Keratinocyte (primary cell): ENCODE results near the gene HESX1. TPM values are rescaled to one million over a fixed set of nuclear protein-coding genes. Genes with fewer than 3 reads are reported as not detected.

ENCODE experiments used
- DNase-seq: peaks from one replicate; pipeline ENCODE4 v3.0.0-alpha.2; 2011; ENCODE audit warnings: low read depth, missing footprints, low spot score
- FAIRE-seq: peaks from 2 replicates; lab custom pipeline; 2011; peaks lifted over from hg19 to GRCh38; lab: Jason Lieb, UNC
- H2AFZ ChIP-seq: 2 replicates; pipeline ENCODE4 v1.6.0; 2012; ENCODE audit warnings: low read length, control low read depth, inconsistent platforms; ENCODE audit not compliant: control insufficient read depth
- H3K27ac ChIP-seq: 2 replicates; pipeline ENCODE4 v1.5.1; 2011; ENCODE audit warnings: low read length; ENCODE audit not compliant: control insufficient read depth, insufficient read depth
- H3K27me3 ChIP-seq: 3 replicates; pipeline ENCODE4 v1.6.0; 2011; ENCODE audit warnings: low read length; ENCODE audit not compliant: control insufficient read depth, insufficient read depth; ENCODE audit errors: extremely low read depth
- H3K36me3 ChIP-seq, 2 experiments: 2 replicates in 1 of 2; 3 replicates in 1 of 2; pipeline ENCODE4 v1.5.1; 2011; ENCODE audit warnings: low read length in 2 of 2, mild to moderate bottlenecking in 1 of 2; ENCODE audit not compliant: control insufficient read depth in 2 of 2, insufficient read depth in 2 of 2; ENCODE audit errors: extremely low read depth in 1 of 2
- H3K4me1 ChIP-seq: 3 replicates; pipeline ENCODE4 v1.5.1; 2011; ENCODE audit warnings: low read length; ENCODE audit not compliant: control insufficient read depth, insufficient read depth; ENCODE audit errors: extremely low read depth
- H3K4me2 ChIP-seq: 3 replicates; pipeline ENCODE4 v1.6.0; 2011; ENCODE audit warnings: low read depth, low read length; ENCODE audit not compliant: control insufficient read depth, insufficient read depth; ENCODE audit errors: extremely low read depth
- H3K4me3 ChIP-seq, 3 experiments: fragments of 200-600 bp in 1 of 3; sonication (generic) in 1 of 3; 2 replicates in 2 of 3; 3 replicates in 1 of 3; pipeline ENCODE4 v1.5.1; 2011 to 2016; ENCODE audit warnings: low read length in 3 of 3, mild to moderate bottlenecking in 3 of 3, control low read depth in 2 of 3, inconsistent platforms in 1 of 3, low read depth in 1 of 3, mixed read lengths in 1 of 3, mixed run types in 1 of 3, moderate library complexity in 1 of 3; ENCODE audit not compliant: control insufficient read depth in 2 of 3, insufficient read depth in 2 of 3; ENCODE audit errors: extremely low read depth in 1 of 3
- H3K79me2 ChIP-seq: 2 replicates; pipeline ENCODE4 v1.6.0; 2012; ENCODE audit warnings: low read length; ENCODE audit not compliant: control insufficient read depth, insufficient read depth
- H3K9ac ChIP-seq: 3 replicates; pipeline ENCODE4 v1.6.0; 2011; ENCODE audit warnings: low read length; ENCODE audit not compliant: control insufficient read depth, insufficient read depth; ENCODE audit errors: extremely low read depth
- H3K9me1 ChIP-seq: 3 replicates; pipeline ENCODE4 v1.6.0; 2011; ENCODE audit warnings: low read length; ENCODE audit not compliant: control insufficient read depth, insufficient read depth; ENCODE audit errors: extremely low read depth
- H3K9me3 ChIP-seq: 2 replicates; pipeline ENCODE4 v1.5.1; 2012; ENCODE audit warnings: low read depth, low read length; ENCODE audit not compliant: control insufficient read depth
- H4K20me1 ChIP-seq: 3 replicates; pipeline ENCODE4 v1.6.0; 2011; ENCODE audit warnings: low read length; ENCODE audit not compliant: control insufficient read depth, insufficient read depth; ENCODE audit errors: extremely low read depth
- CTCF ChIP-seq, 3 experiments: IDR thresholded peaks in 1 of 3; conservative IDR thresholded peaks in 1 of 3; optimal IDR thresholded peaks in 1 of 3; 2 replicates in 2 of 3; 3 replicates in 1 of 3; pipeline versions ENCODE3 to v1.5.1; 2011; ENCODE audit warnings: low read length in 3 of 3, mild to moderate bottlenecking in 3 of 3, moderate library complexity in 2 of 3, control low read depth in 1 of 3, inconsistent platforms in 1 of 3; ENCODE audit not compliant: insufficient read depth in 2 of 3; ENCODE audit errors: extremely low read depth in 1 of 3
- EZH2 ChIP-seq: IDR thresholded peaks from one replicate; pipeline ENCODE4 v1.6.1; 2012; ENCODE audit warnings: inconsistent platforms, mild to moderate bottlenecking, low read length, moderate library complexity
- dilution Hi-C: fragments of 300-500 bp; cut with MboI; formaldehyde crosslinking; loops from one replicate; pipeline ENCODE4 v1.7.0; 2020; ENCODE audit warnings: low sequenced_read_pairs; ENCODE audit not compliant: extremely low pct_ligation_motif_present
- polyA plus RNA-seq, 5 experiments: library from polyadenylated mRNA; depleted of rRNA in 3 of 5; stranded (reverse) in 3 of 5; stranded (forward) in 1 of 5; unstranded in 1 of 5; fragments of >200 nt; gene quantifications; 1 replicate in 1 of 5; 2 replicates in 3 of 5; 3 replicates in 1 of 5; pipeline versions ENCODE4 v1.2.1 to v1.2.3, GENCODE V29; 2011 to 2012; ENCODE audit warnings: missing spikeins in 2 of 5, low read depth in 1 of 5, low replicate concordance in 1 of 5

HESX1 gene
- polyA plus RNA-seq, 1 donor (not counting 4 experiments of a cell fraction or from before 2014, with no cell fraction given) = 0.29 TPM

DNA sequence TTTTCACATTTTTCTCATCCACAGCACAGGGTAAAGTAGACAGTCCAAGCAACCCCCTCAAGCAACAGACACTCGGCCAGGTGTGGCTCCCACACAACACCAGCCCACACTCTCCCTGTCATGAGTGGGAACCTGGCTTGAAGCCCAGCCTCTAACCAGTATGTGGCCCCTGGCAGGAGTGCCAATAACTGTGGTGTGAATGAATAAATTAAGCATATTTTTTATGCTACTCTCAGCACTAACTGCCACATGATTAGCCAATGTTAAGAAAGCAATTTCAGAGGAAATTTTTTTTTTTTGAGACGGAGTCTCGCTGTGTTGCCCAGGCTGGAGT lies 44.5 kb downstream of the HESX1 start:
- TF ChIP-seq CTCF (optimal IDR thresholded peaks at IDR 0.05 in 1 of 3, IDR thresholded peaks at IDR 0.05 in 1 of 3, conservative IDR thresholded peaks at IDR 0.05 in 1 of 3; ENCODE audit: extremely low read depth in 1 of 3, insufficient read depth in 2 of 3, low read length in 3 of 3) (no peak), EZH2 (no peak)
- Histone ChIP-seq H3K27ac (no peak overlapping the region), H3K9me3 (no peaks in the 10 kb centered on the region), H3K4me2 (no peak overlapping the region), H4K20me1 (no peaks in the 10 kb centered on the region), H2AFZ (no peak overlapping the region), H3K4me3 (no peak overlapping the region), H3K9ac (no peak overlapping the region), H3K9me1 (no peaks in the 10 kb centered on the region), H3K4me1 (no peaks in the 10 kb centered on the region), H3K36me3 (no peaks in the 10 kb centered on the region), H3K79me2 (no peaks in the 10 kb centered on the region), H3K27me3 (no peaks in the 10 kb centered on the region)
- dilution Hi-C loops = no loop called here
- DNase-seq (no peak), FAIRE-seq (no peak)

DNA sequence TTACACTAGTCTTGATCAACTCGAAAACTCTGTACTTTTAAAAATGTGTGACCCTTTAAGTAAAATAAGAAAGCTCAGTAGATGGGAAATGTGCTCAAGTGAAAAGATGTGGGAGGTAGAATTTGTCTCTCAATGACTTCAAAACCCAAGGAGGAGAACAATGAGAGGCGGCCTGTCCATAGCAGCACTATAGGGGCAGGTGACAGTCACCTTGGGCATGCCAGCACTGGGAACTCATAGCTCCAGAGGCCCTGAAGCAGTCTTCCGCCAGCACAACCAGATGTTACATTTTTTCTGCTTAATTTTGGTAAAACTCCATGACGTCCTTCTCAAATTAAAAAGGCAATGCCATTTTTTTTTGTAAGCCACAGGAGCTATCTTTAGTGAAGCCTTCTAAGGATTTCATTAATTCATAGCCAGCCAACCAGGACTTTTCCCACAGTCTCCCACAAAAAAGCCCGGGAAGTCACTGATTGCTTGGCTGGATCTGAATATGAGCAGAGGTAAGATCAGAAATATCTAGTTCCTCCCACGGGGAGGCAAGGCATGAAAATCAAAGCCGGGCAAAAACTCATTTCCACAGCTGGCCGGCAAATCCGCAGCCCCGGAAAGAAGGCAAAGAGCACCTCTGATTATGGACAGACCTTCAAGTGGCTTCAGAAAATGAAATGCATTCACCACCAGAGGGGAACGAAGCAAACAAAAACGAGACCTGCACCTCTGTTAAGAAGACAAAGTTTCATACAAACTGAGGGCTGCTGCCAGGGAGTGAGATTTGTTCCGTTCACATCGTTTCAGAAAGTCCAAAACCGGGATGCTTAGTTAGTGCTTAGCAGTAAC lies 45.1 kb downstream of the HESX1 start:
- no peaks in the 10 kb centered on the region for H3K27me3 ChIP-seq
- no peak overlapping the region for H3K4me2 ChIP-seq
- no peaks in the 10 kb centered on the region for H3K36me3 ChIP-seq
- no peaks in the 10 kb centered on the region for H4K20me1 ChIP-seq
- TF ChIP-seq CTCF (optimal IDR thresholded peaks at IDR 0.05 in 1 of 3, IDR thresholded peaks at IDR 0.05 in 1 of 3, conservative IDR thresholded peaks at IDR 0.05 in 1 of 3; ENCODE audit: extremely low read depth in 1 of 3, insufficient read depth in 2 of 3, low read length in 3 of 3) = no peak
- no peak for TF ChIP-seq EZH2
- no peaks in the 10 kb centered on the region for H3K79me2 ChIP-seq
- dilution Hi-C loops = no loop called here
- no peak for FAIRE-seq
- DNase-seq = no peak
- no peaks in the 10 kb centered on the region for H3K9me3 ChIP-seq
- H3K9ac ChIP-seq = no peak overlapping the region
- H2AFZ ChIP-seq = no peak overlapping the region
- no peak overlapping the region for H3K27ac ChIP-seq
- no peak overlapping the region for H3K4me3 ChIP-seq
- H3K4me1 ChIP-seq = no peaks in the 10 kb centered on the region
- H3K9me1 ChIP-seq = no peaks in the 10 kb centered on the region
